Mesodermal cell (in vitro differentiated cells): Measurements from ENCODE around the gene PAK6.

ENCODE experiments used
- H3K27ac ChIP-seq: 2 replicates; pipeline ENCODE4 v1.7.0; 2013; ENCODE audit warnings: mild to moderate bottlenecking, low read depth, low read length, moderate library complexity; ENCODE audit not compliant: severe bottlenecking
- H3K36me3 ChIP-seq: 2 replicates; pipeline ENCODE4 v1.7.1; 2013; ENCODE audit warnings: mild to moderate bottlenecking, low read length, moderate library complexity; ENCODE audit not compliant: control insufficient read depth, insufficient read depth
- H3K4me1 ChIP-seq: one replicate; pipeline ENCODE4 v1.7.1; 2013; ENCODE audit warnings: mild to moderate bottlenecking, low read length; ENCODE audit not compliant: insufficient read depth, control insufficient read depth, poor library complexity, severe bottlenecking
- H3K4me3 ChIP-seq: 2 replicates; pipeline ENCODE4 v1.7.0; 2013; ENCODE audit warnings: low read length, control low read depth, mild to moderate bottlenecking; ENCODE audit not compliant: insufficient read depth, poor library complexity, severe bottlenecking; ENCODE audit errors: extremely low read depth
- H3K9me3 ChIP-seq: 2 replicates; pipeline ENCODE4 v1.7.1; 2013; ENCODE audit warnings: mild to moderate bottlenecking, low read length, moderate library complexity; ENCODE audit not compliant: control insufficient read depth
- WGBS, 2 experiments: methylation state at CpG; one replicate each; pipeline ENCODE4 v1.1.5; 2013; ENCODE audit warnings: missing lambda C conversion rate in 2 of 2; ENCODE audit not compliant: insufficient coverage in 2 of 2; 5-methylcytosine and 5-hydroxymethylcytosine counted together

The PAK6 gene

GRCh38 chr15:40249477-40250303, 10.8 kb downstream of the PAK6 start:
- no peak overlapping the region for H3K27ac ChIP-seq
- no peak overlapping the region for H3K4me3 ChIP-seq
- H3K9me3 ChIP-seq = no peaks in the 10 kb centered on the region
- peaks cover 24% of the 10 kb centered on the region for H3K4me1 ChIP-seq
- no peaks in the 10 kb centered on the region for H3K36me3 ChIP-seq
- WGBS, 2 experiments = 82 to 87% methylated on average over 5 to 8 of the region's 11 CpGs

- Histone ChIP-seq H3K27ac (no peak overlapping the region), H3K4me1 (peaks cover 27% of the 10 kb centered on the region), H3K4me3 (no peak overlapping the region), H3K36me3 (no peaks in the 10 kb centered on the region), H3K9me3 (no peaks in the 10 kb centered on the region)
- 93 to 96% methylated on average over 6 to 7 of the region's 8 CpGs for WGBS, 2 experiments
These were observed 11.4 kb downstream of the PAK6 start for GRCh38 chr15:40250304-40250656.

GRCh38 chr15:40250771-40251483, 12.1 kb downstream of the PAK6 start:
- H3K9me3 ChIP-seq = no peaks in the 10 kb centered on the region
- WGBS, 2 experiments = 89 to 94% methylated on average over 5 to 10 of the region's 13 CpGs
- no peaks in the 10 kb centered on the region for H3K36me3 ChIP-seq
- no peak overlapping the region for H3K27ac ChIP-seq
- peaks cover 28% of the 10 kb centered on the region for H3K4me1 ChIP-seq
- no peak overlapping the region for H3K4me3 ChIP-seq

DNA sequence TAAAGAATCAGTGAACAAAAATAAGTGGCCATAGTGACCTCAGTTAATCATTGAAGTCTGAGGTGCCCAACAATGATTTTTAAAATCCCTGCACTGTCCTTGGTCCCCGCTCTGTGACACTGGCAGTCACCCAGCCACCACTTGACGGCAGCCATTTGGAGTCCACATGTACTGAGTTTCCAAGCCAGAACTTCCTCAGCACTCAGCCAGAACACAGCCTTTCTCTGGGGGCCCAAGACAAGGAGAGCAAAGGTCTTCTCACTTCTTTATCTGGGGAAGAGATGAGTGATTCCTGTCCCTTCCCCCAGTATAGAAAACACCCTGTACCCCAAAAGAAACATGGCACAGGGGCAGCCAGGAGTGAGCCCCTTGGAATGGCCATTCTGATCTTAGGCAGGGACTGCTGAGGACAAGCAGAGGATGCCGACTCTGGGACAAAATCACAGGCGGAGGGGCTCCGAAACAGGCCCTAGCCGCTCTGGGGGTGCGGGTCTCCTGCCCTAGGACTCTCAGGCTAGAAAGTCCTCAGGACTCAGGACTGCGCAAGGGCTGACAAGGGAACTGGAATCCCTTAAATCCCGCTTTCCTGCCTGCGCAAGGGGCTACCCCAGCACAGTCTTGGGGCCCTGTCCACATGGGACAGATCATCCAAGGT, 12.8 kb downstream of the PAK6 start:
- Histone ChIP-seq H3K4me1 (peaks cover 34% of the 10 kb centered on the region), H3K27ac (no peak overlapping the region), H3K9me3 (no peaks in the 10 kb centered on the region), H3K4me3 (no peak overlapping the region), H3K36me3 (no peaks in the 10 kb centered on the region)
- WGBS, 2 experiments = 90 to 96% methylated on average over 9 of the region's 10 CpGs

- WGBS, 2 experiments = 61 to 67% methylated on average over 15 to 27 of the region's 27 CpGs
- H3K9me3 ChIP-seq = no peaks in the 10 kb centered on the region
- H3K4me3 ChIP-seq = no peak overlapping the region
- no peaks in the 10 kb centered on the region for H3K36me3 ChIP-seq
- peaks cover 39% of the 10 kb centered on the region for H3K4me1 ChIP-seq
- H3K27ac ChIP-seq = no peak overlapping the region
These were observed 13.2 kb downstream of the PAK6 start for GRCh38 chr15:40252141-40252437.

GRCh38 chr15:40252438-40253166, 13.7 kb downstream of the PAK6 start:
- Histone ChIP-seq H3K36me3 (no peaks in the 10 kb centered on the region), H3K4me1 (peaks cover 44% of the 10 kb centered on the region), H3K4me3 (peak overlapping the region; percentile 29), H3K27ac (no peak overlapping the region), H3K9me3 (no peaks in the 10 kb centered on the region)
- WGBS, 2 experiments = 6 to 7% methylated on average over 48 to 69 of the region's 82 CpGs

- Histone ChIP-seq H3K4me1 (peaks cover 51% of the 10 kb centered on the region), H3K4me3 (peak overlapping the region; percentile 29), H3K9me3 (no peaks in the 10 kb centered on the region), H3K27ac (no peak overlapping the region), H3K36me3 (no peaks in the 10 kb centered on the region)
- WGBS, 2 experiments = 69 to 72% methylated on average over 20 to 21 of the region's 28 CpGs
These were observed 14.4 kb downstream of the PAK6 start for GRCh38 chr15:40253167-40253790.

- Histone ChIP-seq H3K27ac (no peak overlapping the region), H3K36me3 (no peaks in the 10 kb centered on the region), H3K4me1 (peaks cover 50% of the 10 kb centered on the region), H3K4me3 (no peak overlapping the region), H3K9me3 (no peaks in the 10 kb centered on the region)
- 94 to 97% methylated on average over 2 to 3 of the region's 3 CpGs for WGBS, 2 experiments
These were observed 15.6 kb downstream of the PAK6 start for GRCh38 chr15:40254452-40254851.

DNA sequence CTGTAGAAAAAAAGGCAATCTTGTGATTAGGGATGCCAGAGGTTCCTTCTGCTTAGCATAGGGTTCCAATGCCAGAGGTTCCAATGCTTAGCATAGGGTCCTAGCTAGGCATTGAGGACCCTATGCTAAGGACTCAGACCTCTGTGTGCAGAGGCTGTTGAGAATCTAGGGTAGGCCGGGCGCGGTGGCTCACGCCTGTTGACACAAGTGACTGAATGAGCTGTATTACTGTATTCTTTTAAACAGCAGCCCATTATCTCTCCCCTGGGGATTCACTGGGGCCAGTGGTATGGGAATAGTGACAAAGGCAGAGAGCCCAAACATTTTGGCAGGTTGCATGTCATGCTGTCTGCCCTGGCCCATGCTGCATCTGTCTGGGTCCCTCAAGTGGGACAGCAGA, 16.2 kb downstream of the PAK6 start:
- H3K4me1 ChIP-seq = peaks cover 45% of the 10 kb centered on the region
- 100% methylated on average over 4 of the region's 4 CpGs; no CpG with 5 or more reads in 1 of the 2 experiments for WGBS, 2 experiments
- no peaks in the 10 kb centered on the region for H3K9me3 ChIP-seq
- no peak overlapping the region for H3K27ac ChIP-seq
- no peak overlapping the region for H3K4me3 ChIP-seq
- no peaks in the 10 kb centered on the region for H3K36me3 ChIP-seq

- peak overlapping the region; percentile 29 for H3K27ac ChIP-seq
- 85 to 87% methylated on average over 16 to 17 of the region's 17 CpGs for WGBS, 2 experiments
- H3K9me3 ChIP-seq = no peaks in the 10 kb centered on the region
- no peaks in the 10 kb centered on the region for H3K36me3 ChIP-seq
- peaks cover 38% of the 10 kb centered on the region for H3K4me1 ChIP-seq
- H3K4me3 ChIP-seq = no peak overlapping the region
These were observed 17.9 kb downstream of the PAK6 start for GRCh38 chr15:40256638-40257235.
